Measurements from ENCODE around the gene DOCK6.
"Not testable (repeated sequence)": the region's sequence is repeated elsewhere in the genome, so short reads cannot be mapped to it uniquely, and the experiment has no call there.

Gene DOCK6

DNA sequence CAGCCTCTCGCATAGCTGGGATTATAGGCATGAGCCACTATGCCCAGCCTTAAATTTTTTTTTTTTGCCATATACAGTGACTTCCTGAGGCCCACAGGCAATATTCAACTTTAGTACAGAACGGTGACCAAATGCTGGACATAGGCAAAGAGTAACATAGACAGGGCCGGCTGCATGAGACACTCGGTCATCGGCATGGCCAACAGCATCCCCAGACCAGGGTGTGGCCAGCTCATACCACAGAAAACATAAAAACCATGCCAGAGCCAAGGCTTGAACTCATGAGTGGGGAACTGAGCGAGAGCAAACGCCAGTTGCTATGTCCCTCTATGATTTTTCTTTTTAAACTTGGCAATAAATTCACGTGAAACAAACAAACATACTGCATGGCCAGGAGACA lies 82.0 kb downstream of the DOCK6 start:
- no peaks in the 10 kb centered on the region for H3K27me3 ChIP-seq (ENCODE audit: insufficient read depth, low read depth, severe bottlenecking)
- TF ChIP-seq, protein P1, sequence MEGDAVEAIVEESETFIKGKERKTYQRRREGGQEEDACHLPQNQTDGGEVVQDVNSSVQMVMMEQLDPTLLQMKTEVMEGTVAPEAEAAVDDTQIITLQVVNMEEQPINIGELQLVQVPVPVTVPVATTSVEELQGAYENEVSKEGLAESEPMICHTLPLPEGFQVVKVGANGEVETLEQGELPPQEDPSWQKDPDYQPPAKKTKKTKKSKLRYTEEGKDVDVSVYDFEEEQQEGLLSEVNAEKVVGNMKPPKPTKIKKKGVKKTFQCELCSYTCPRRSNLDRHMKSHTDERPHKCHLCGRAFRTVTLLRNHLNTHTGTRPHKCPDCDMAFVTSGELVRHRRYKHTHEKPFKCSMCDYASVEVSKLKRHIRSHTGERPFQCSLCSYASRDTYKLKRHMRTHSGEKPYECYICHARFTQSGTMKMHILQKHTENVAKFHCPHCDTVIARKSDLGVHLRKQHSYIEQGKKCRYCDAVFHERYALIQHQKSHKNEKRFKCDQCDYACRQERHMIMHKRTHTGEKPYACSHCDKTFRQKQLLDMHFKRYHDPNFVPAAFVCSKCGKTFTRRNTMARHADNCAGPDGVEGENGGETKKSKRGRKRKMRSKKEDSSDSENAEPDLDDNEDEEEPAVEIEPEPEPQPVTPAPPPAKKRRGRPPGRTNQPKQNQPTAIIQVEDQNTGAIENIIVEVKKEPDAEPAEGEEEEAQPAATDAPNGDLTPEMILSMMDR (IDR thresholded peaks at IDR 0.05; ENCODE audit: low read depth, low read length) = no peak
- H3K9me3 ChIP-seq (ENCODE audit: severe bottlenecking) = no peaks in the 10 kb centered on the region
- no peak overlapping the region for H3K4me3 ChIP-seq (ENCODE audit: low read depth, low read length)
- no peak for DNase-seq
- H3K36me3 ChIP-seq = peaks cover 51% of the 10 kb centered on the region
- H3K27ac ChIP-seq = no peak overlapping the region

DNA sequence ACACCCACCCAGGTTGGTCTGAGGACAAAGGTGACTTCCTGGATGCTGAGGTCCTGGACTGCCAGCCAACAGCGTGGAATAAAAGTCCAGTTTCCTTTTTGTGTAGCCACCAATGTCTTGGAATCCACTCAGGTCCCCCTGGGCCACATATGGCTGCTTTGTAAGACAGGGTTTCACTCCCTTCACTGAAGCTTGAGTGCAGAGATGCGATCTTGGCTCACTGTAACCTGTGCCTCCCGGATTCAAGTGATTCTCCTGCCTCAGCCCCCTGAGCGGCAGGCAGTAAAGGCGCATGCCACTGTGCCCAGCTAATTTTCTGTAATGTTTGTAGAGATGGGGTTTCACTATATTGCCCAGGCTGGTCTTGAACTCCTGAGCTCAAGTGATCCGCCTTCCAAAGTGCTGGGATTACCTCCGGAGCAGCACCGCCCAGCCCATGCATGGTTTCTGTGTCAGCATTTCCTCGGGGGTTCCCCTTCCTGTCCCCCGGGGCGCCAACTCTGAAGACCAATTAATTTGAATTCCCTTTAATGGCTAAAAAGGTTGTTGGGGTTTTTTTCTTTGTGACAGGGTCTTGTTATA lies 82.5 kb downstream of the DOCK6 start:
- H3K27ac ChIP-seq = no peak overlapping the region
- H3K9me3 ChIP-seq (ENCODE audit: severe bottlenecking) = no peaks in the 10 kb centered on the region
- H3K27me3 ChIP-seq (ENCODE audit: insufficient read depth, low read depth, severe bottlenecking) = no peaks in the 10 kb centered on the region
- DNase-seq = no peak
- TF ChIP-seq, protein P1 (IDR thresholded peaks at IDR 0.05; ENCODE audit: low read depth, low read length) = no peak
- no peak overlapping the region for H3K4me3 ChIP-seq (ENCODE audit: low read depth, low read length)
- peaks cover 54% of the 10 kb centered on the region for H3K36me3 ChIP-seq

DNA sequence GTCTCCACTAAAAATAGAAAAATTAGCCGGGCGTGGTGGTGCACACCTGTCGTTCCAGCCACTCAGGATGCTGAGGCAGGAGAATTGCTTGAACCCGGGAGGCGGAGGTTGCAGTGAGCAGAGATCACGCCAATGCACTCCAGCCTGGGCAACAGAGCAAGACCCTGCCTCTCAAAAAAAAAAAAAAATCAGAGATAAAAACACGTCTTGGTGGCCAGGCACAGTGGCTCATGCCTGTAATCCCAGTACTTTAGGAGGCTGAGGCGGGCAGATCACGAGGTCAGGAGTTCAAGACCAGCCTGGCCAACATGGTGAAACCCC lies 83.2 kb downstream of the DOCK6 start:
- H3K36me3 ChIP-seq = peaks cover 61% of the 10 kb centered on the region
- not testable (repeated sequence) for H3K27ac ChIP-seq; H3K27me3 ChIP-seq (ENCODE audit: insufficient read depth, low read depth, severe bottlenecking); DNase-seq; H3K4me3 ChIP-seq (ENCODE audit: low read depth, low read length); H3K9me3 ChIP-seq (ENCODE audit: severe bottlenecking)

DNA sequence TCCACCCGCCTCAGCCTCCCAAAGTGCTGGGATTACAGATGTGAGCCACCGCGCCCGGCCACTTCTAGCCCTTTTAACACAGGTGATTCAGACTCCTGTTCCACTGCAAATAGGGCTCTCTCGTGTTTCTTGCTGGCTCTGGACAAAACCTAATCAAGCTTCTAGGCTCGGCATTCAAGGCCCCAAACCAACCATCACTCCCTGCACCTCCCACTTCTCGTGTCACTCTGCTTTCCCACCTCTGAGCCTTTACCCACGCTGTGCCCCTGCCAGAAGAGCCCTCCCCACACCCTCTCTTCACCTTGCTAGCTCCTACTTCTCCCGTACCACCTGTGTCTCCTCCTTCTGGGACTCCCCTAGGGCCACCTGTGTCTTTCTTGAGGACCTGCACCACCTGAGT lies 84.7 kb downstream of the DOCK6 start:
- Histone ChIP-seq H3K27ac (no peak overlapping the region), H3K36me3 (peaks cover 65% of the 10 kb centered on the region), H3K27me3 (ENCODE audit: insufficient read depth, low read depth, severe bottlenecking) (no peaks in the 10 kb centered on the region), H3K4me3 (ENCODE audit: low read depth, low read length) (no peak overlapping the region), H3K9me3 (ENCODE audit: severe bottlenecking) (no peaks in the 10 kb centered on the region)
- TF ChIP-seq, protein P1 (IDR thresholded peaks at IDR 0.05; ENCODE audit: low read depth, low read length) = no peak
- DNase-seq = no peak

DNA sequence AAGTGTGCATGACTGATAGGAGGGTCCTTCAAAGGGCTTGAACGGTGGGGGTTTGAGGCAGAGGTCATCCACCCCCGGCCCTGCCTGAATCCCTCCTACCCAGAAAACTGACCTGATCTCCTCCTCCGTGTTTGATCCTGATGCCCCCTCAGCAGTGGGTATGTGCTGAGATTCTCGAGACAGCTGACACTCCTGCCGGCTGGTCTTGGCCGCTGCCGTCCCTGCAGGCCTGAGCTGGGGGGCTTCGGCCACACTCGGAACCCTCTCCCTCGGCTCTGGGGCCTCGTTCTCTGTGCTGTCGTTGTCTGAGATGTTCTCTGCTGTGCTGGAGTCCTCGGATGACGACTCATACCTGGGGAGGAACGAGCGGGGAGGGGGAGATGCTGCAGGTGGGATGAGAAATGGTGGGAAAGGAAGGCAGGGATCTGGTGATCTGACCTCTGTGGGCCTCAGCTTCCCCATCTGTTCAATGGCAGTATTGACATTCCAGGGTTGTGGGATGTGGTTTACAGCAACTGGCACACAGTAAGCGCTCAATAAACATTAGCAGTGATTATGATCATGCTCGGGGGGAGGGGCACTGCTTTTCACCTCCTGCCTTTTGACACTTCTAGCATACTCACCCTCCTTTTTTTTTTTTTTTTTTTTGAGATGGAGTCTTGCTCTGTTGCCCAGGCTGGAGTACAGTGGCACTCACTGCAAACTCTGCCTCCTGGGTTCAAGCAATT lies 85.7 kb downstream of the DOCK6 start:
- Histone ChIP-seq H3K4me3 (ENCODE audit: low read depth, low read length) (no peak overlapping the region), H3K27ac (no peak overlapping the region), H3K36me3 (peaks cover 70% of the 10 kb centered on the region), H3K9me3 (ENCODE audit: severe bottlenecking) (no peaks in the 10 kb centered on the region), H3K27me3 (ENCODE audit: insufficient read depth, low read depth, severe bottlenecking) (no peaks in the 10 kb centered on the region)
- no peak for DNase-seq
- TF ChIP-seq, protein P1 (IDR thresholded peaks at IDR 0.05; ENCODE audit: low read depth, low read length) = no peak

DNA sequence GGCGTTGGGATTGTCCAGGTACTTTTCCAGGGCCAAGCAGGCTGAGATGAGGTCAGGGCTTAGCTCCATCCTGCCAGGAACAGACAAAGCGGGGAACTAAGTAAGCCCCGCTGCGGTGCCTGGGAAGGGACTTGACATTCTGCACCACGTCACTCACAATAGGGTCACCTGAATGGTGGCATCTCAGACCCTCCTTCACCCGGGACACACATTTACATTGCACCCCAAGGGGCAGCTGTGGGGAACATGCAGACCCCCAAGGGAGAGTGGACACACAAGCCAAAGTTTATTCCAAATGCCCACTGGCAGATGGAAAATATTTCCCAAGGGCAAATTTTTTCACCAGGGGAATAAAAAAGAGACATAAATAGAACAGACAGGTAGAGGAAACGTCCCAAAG lies 86.4 kb downstream of the DOCK6 start:
- Histone ChIP-seq H3K4me3 (ENCODE audit: low read depth, low read length) (no peak overlapping the region), H3K27ac (no peak overlapping the region), H3K9me3 (ENCODE audit: severe bottlenecking) (no peaks in the 10 kb centered on the region), H3K36me3 (peaks cover 70% of the 10 kb centered on the region), H3K27me3 (ENCODE audit: insufficient read depth, low read depth, severe bottlenecking) (no peaks in the 10 kb centered on the region)
- TF ChIP-seq, protein P1 (IDR thresholded peaks at IDR 0.05; ENCODE audit: low read depth, low read length) = no peak
- no peak for DNase-seq
